ENCODE measurements around the gene MED13.

MED13 gene

DNA sequence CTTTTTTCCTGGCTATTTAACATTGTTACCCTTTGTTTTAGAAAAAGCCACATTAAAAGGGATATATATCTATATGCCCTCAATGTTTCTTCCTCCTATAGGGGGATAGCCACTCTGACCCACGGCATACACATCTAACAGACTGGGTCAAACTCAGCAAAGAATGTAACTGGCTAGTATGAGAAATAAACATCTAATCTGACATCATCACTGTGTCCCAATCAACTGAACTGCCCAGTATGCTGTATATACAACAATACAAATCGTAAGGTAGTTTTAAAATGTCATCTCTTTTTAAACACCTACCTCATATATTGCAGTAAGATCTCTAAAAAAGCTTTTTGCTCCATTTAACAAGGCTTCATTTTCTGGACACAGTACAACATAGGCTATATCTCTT, 97.3 kb downstream of the MED13 start:
- H3K27me3 ChIP-seq (replicated peaks in 2 of 5; ENCODE audit: control insufficient read depth in 4 of 5, insufficient read depth in 5 of 5, low read length in 4 of 5) = no peaks in the 10 kb centered on the region
- ChIA-PET CTCF (no interaction called here), POLR2A (no interaction called here)
- H3K27ac ChIP-seq (ENCODE audit: insufficient read depth in 1 of 2, low read depth in 1 of 2, low read length in 2 of 2, poor library complexity in 1 of 2, severe bottlenecking in 2 of 2) = no peak overlapping the region
- DNase-seq = no peak
- H3K4me3 ChIP-seq (ENCODE audit: control insufficient read depth in 1 of 7, extremely low read depth in 1 of 7, insufficient read depth in 4 of 7, low read depth in 2 of 7, low read length in 6 of 7) = no peak overlapping the region
- no peaks in the 10 kb centered on the region for H3K9me3 ChIP-seq (ENCODE audit: control extremely low read depth in 1 of 5, control insufficient read depth in 4 of 5, insufficient read depth in 2 of 5, low read depth in 1 of 5, low read length in 4 of 5)
- WGBS (ENCODE audit: insufficient coverage) = 100% methylated on average over 1 of the region's 2 CpGs
- H3K4me1 ChIP-seq (ENCODE audit: control extremely low read depth in 1 of 4, control insufficient read depth in 4 of 4, insufficient read depth in 4 of 4, low read length in 3 of 4) = peaks cover 0 to 5% (median 3%) of the 10 kb centered on the region in 4 experiments
- H3K36me3 ChIP-seq (ENCODE audit: control insufficient read depth in 4 of 4, insufficient read depth in 4 of 4, low read length in 3 of 4) = peaks cover 23 to 68% (median 47%) of the 10 kb centered on the region in 4 experiments

DNA sequence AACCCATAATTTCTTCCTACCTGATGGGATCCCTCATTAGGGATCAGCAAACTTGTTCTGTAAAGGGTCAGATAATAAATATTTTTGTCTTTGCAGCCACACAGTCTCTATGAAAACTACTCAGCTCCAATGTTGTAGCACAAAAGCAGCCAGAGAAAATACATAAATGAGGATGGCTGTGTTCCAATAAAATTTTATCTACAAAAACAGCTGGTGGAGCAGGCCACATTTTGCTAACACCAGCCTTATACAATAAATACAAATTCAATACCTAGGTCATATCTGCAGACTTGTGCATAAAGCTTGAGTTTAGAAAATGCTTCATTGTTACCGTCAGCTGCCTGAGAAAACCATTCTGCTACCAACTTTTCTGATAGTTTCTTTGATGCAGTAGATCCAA, 98.9 kb downstream of the MED13 start:
- 0% methylated on average over 1 of the region's 1 CpG for WGBS (ENCODE audit: insufficient coverage)
- H3K4me1 ChIP-seq (ENCODE audit: control extremely low read depth in 1 of 4, control insufficient read depth in 4 of 4, insufficient read depth in 4 of 4, low read length in 3 of 4) = peaks cover 0 to 5% (median 3%) of the 10 kb centered on the region in 4 experiments
- H3K27ac ChIP-seq (ENCODE audit: insufficient read depth in 1 of 2, low read depth in 1 of 2, low read length in 2 of 2, poor library complexity in 1 of 2, severe bottlenecking in 2 of 2) = peak overlapping the region in 1 of 2 experiments; percentile 52
- POLR2A ChIA-PET = no interaction called here
- CTCF ChIA-PET = no interaction called here
- DNase-seq = peak; percentile 26 to 66 (median 50)
- H3K9me3 ChIP-seq (ENCODE audit: control extremely low read depth in 1 of 5, control insufficient read depth in 4 of 5, insufficient read depth in 2 of 5, low read depth in 1 of 5, low read length in 4 of 5) = no peaks in the 10 kb centered on the region
- H3K27me3 ChIP-seq (replicated peaks in 2 of 5; ENCODE audit: control insufficient read depth in 4 of 5, insufficient read depth in 5 of 5, low read length in 4 of 5) = no peaks in the 10 kb centered on the region
- no peak overlapping the region for H3K4me3 ChIP-seq (ENCODE audit: control insufficient read depth in 1 of 7, extremely low read depth in 1 of 7, insufficient read depth in 4 of 7, low read depth in 2 of 7, low read length in 6 of 7)
- peaks cover 18 to 72% (median 50%) of the 10 kb centered on the region in 4 experiments for H3K36me3 ChIP-seq (ENCODE audit: control insufficient read depth in 4 of 4, insufficient read depth in 4 of 4, low read length in 3 of 4)

DNA sequence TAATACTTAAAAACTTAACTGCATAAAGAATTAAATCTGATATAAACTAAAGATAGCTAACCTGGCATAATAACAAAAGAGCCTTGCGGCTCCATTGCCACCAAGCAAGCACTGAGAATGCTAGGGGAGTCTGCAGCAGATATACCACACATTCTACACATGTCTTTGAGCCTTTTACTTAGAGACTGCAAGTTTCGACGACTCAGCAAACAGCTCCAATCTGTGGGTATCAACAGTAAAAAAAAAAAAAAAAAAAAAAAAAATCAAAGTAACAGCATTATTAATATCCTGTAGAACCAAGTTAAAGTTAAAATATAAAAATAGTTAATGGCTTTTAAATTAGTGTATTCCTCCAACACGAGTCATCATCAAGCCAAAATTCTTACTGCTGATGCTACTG, 109.5 kb downstream of the MED13 start:
- H3K36me3 ChIP-seq (ENCODE audit: control insufficient read depth in 4 of 4, insufficient read depth in 4 of 4, low read length in 3 of 4) = peaks cover 19 to 77% (median 46%) of the 10 kb centered on the region in 4 experiments
- H3K4me1 ChIP-seq (ENCODE audit: control extremely low read depth in 1 of 4, control insufficient read depth in 4 of 4, insufficient read depth in 4 of 4, low read length in 3 of 4) = no peaks in the 10 kb centered on the region
- H3K27ac ChIP-seq (ENCODE audit: insufficient read depth in 1 of 2, low read depth in 1 of 2, low read length in 2 of 2, poor library complexity in 1 of 2, severe bottlenecking in 2 of 2) = no peak overlapping the region
- no peak overlapping the region for H3K4me3 ChIP-seq (ENCODE audit: control insufficient read depth in 1 of 7, extremely low read depth in 1 of 7, insufficient read depth in 4 of 7, low read depth in 2 of 7, low read length in 6 of 7)
- no peak for DNase-seq
- WGBS (ENCODE audit: insufficient coverage) = 100% methylated on average over 1 of the region's 4 CpGs
- ChIA-PET CTCF (no interaction called here), POLR2A (no interaction called here)
- no peaks in the 10 kb centered on the region for H3K27me3 ChIP-seq (replicated peaks in 2 of 5; ENCODE audit: control insufficient read depth in 4 of 5, insufficient read depth in 5 of 5, low read length in 4 of 5)
- H3K9me3 ChIP-seq (ENCODE audit: control extremely low read depth in 1 of 5, control insufficient read depth in 4 of 5, insufficient read depth in 2 of 5, low read depth in 1 of 5, low read length in 4 of 5) = no peaks in the 10 kb centered on the region

DNA sequence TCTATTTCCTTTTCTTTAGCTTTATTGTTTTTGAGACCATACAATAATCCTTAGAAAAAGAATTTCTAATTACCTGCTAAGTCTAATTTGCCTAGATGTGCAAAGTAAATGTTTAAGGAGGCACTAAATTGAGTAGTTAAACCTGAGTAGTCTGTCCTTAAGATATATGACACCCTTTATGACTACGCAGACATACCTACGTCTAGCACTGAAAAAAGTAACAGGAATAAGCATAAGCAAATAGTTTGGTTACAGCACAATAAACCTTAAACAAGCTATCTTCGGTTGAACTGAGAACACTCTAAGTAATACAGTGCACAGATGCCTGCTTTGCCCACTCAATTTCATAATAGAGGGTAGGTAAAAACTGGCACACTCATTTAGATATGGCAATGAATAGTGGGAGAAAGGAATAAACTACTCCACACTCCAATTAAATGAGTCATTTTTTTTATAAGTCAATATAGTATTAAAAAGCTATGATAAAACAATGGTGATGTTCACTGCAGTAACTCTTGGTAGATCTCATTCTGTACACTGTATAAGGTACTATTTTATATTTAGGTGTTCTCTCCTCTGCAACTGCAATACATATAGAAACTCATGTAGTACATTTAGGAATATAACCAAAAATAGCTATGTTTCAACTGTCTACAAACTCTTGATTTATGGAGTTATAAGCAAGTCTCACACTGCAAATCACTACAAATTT, 117.6 kb downstream of the MED13 start:
- DNase-seq = no peak
- no peaks in the 10 kb centered on the region for H3K27me3 ChIP-seq (replicated peaks in 2 of 5; ENCODE audit: control insufficient read depth in 4 of 5, insufficient read depth in 5 of 5, low read length in 4 of 5)
- WGBS (ENCODE audit: insufficient coverage) = 100% methylated on average over 2 of the region's 3 CpGs
- peaks cover 13 to 74% (median 42%) of the 10 kb centered on the region in 4 experiments for H3K36me3 ChIP-seq (ENCODE audit: control insufficient read depth in 4 of 4, insufficient read depth in 4 of 4, low read length in 3 of 4)
- CTCF ChIA-PET = no interaction called here
- POLR2A ChIA-PET = no interaction called here
- H3K27ac ChIP-seq (ENCODE audit: insufficient read depth in 1 of 2, low read depth in 1 of 2, low read length in 2 of 2, poor library complexity in 1 of 2, severe bottlenecking in 2 of 2) = no peak overlapping the region
- no peaks in the 10 kb centered on the region for H3K4me1 ChIP-seq (ENCODE audit: control extremely low read depth in 1 of 4, control insufficient read depth in 4 of 4, insufficient read depth in 4 of 4, low read length in 3 of 4)
- no peak overlapping the region for H3K4me3 ChIP-seq (ENCODE audit: control insufficient read depth in 1 of 7, extremely low read depth in 1 of 7, insufficient read depth in 4 of 7, low read depth in 2 of 7, low read length in 6 of 7)
- H3K9me3 ChIP-seq (ENCODE audit: control extremely low read depth in 1 of 5, control insufficient read depth in 4 of 5, insufficient read depth in 2 of 5, low read depth in 1 of 5, low read length in 4 of 5) = no peaks in the 10 kb centered on the region

DNA sequence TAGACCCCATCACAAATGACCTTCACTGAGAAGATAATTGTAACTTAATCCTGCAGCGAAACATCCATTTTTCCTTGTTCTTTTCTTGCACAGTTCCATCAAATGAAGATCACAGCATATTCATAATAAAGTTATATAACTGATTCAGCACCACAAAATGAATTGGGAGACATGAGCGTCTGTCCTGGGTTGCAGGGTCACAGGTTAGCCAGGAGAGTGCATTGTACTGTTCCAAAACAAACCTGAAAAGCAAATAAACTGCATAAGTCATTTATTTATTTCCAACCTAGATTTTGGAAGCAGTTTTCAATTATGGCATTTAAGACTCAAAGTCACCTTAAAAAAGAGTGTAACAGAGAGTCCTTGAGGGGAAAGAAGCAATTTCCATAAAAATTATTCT, 118.7 kb downstream of the MED13 start:
- no peak overlapping the region for H3K27ac ChIP-seq (ENCODE audit: insufficient read depth in 1 of 2, low read depth in 1 of 2, low read length in 2 of 2, poor library complexity in 1 of 2, severe bottlenecking in 2 of 2)
- ChIA-PET CTCF (no interaction called here), POLR2A (no interaction called here)
- no CpG with 5 or more reads among the region's 2 CpGs for WGBS (ENCODE audit: insufficient coverage)
- no peak for DNase-seq
- no peak overlapping the region for H3K4me3 ChIP-seq (ENCODE audit: control insufficient read depth in 1 of 7, extremely low read depth in 1 of 7, insufficient read depth in 4 of 7, low read depth in 2 of 7, low read length in 6 of 7)
- no peaks in the 10 kb centered on the region for H3K9me3 ChIP-seq (ENCODE audit: control extremely low read depth in 1 of 5, control insufficient read depth in 4 of 5, insufficient read depth in 2 of 5, low read depth in 1 of 5, low read length in 4 of 5)
- no peaks in the 10 kb centered on the region for H3K27me3 ChIP-seq (replicated peaks in 2 of 5; ENCODE audit: control insufficient read depth in 4 of 5, insufficient read depth in 5 of 5, low read length in 4 of 5)
- H3K36me3 ChIP-seq (ENCODE audit: control insufficient read depth in 4 of 4, insufficient read depth in 4 of 4, low read length in 3 of 4) = peaks cover 13 to 63% (median 36%) of the 10 kb centered on the region in 4 experiments
- no peaks in the 10 kb centered on the region for H3K4me1 ChIP-seq (ENCODE audit: control extremely low read depth in 1 of 4, control insufficient read depth in 4 of 4, insufficient read depth in 4 of 4, low read length in 3 of 4)

DNA sequence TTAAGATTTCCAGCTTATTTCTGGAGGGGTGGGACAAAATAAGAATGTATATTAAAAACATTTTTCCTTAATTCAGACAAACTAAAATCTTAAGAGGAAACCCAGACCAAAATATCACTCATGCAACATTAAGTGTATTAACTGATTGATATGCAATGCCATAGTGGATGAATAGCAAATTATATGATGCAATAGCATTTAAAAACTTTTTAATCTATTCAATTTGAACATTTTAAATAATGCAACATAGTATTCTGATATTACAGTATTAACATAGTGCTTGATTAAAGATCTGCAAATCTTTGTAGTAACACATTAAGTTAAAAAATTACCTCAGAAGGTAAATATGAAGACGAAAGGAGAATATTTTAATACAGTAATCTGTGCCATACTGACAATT, 122.0 kb downstream of the MED13 start:
- no peak overlapping the region for H3K4me3 ChIP-seq (ENCODE audit: control insufficient read depth in 1 of 7, extremely low read depth in 1 of 7, insufficient read depth in 4 of 7, low read depth in 2 of 7, low read length in 6 of 7)
- POLR2A ChIA-PET = no interaction called here

DNA sequence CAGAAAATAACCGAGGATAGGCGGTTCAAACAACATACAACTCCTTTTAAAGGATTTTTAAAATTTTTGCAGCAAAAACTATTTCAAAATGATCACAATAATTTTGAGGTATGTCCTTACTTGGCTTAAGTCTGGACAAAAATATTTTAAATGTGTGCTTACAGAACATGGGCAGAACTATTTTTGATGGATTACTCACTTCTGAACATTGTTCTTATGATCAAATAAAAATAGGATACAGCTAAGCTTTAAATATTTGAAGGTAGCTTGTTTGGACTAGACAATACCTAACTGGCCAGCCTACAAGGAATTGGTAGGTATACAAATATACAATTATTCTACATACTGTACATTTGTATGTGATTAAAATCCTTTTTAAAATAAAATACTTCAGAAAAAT, 123.0 kb downstream of the MED13 start:
- CTCF ChIA-PET = interaction anchor here (1.8 kb wide), 1 partner anchor 10 kb away, joined by 6 read pairs; no protein-coding TSS in a partner anchor
- Histone ChIP-seq H3K9me3 (ENCODE audit: control extremely low read depth in 1 of 5, control insufficient read depth in 4 of 5, insufficient read depth in 2 of 5, low read depth in 1 of 5, low read length in 4 of 5) (no peaks in the 10 kb centered on the region), H3K36me3 (ENCODE audit: control insufficient read depth in 4 of 4, insufficient read depth in 4 of 4, low read length in 3 of 4) (peaks cover 7 to 27% (median 17%) of the 10 kb centered on the region in 4 experiments), H3K27ac (ENCODE audit: insufficient read depth in 1 of 2, low read depth in 1 of 2, low read length in 2 of 2, poor library complexity in 1 of 2, severe bottlenecking in 2 of 2) (no peak overlapping the region), H3K4me3 (ENCODE audit: control insufficient read depth in 1 of 7, extremely low read depth in 1 of 7, insufficient read depth in 4 of 7, low read depth in 2 of 7, low read length in 6 of 7) (no peak overlapping the region), H3K27me3 (replicated peaks in 2 of 5; ENCODE audit: control insufficient read depth in 4 of 5, insufficient read depth in 5 of 5, low read length in 4 of 5) (no peaks in the 10 kb centered on the region), H3K4me1 (ENCODE audit: control extremely low read depth in 1 of 4, control insufficient read depth in 4 of 4, insufficient read depth in 4 of 4, low read length in 3 of 4) (no peaks in the 10 kb centered on the region)
- POLR2A ChIA-PET = no interaction called here
- no peak for DNase-seq
- WGBS (ENCODE audit: insufficient coverage) = no CpG with 5 or more reads among the region's 2 CpGs

More for the DNA sequence above, 122.0 kb downstream of the MED13 start:
- Histone ChIP-seq H3K4me1 (ENCODE audit: control extremely low read depth in 1 of 4, control insufficient read depth in 4 of 4, insufficient read depth in 4 of 4, low read length in 3 of 4) (no peaks in the 10 kb centered on the region), H3K36me3 (ENCODE audit: control insufficient read depth in 4 of 4, insufficient read depth in 4 of 4, low read length in 3 of 4) (peaks cover 10 to 34% (median 20%) of the 10 kb centered on the region in 4 experiments), H3K27me3 (replicated peaks in 2 of 5; ENCODE audit: control insufficient read depth in 4 of 5, insufficient read depth in 5 of 5, low read length in 4 of 5) (no peaks in the 10 kb centered on the region), H3K9me3 (ENCODE audit: control extremely low read depth in 1 of 5, control insufficient read depth in 4 of 5, insufficient read depth in 2 of 5, low read depth in 1 of 5, low read length in 4 of 5) (no peaks in the 10 kb centered on the region), H3K27ac (ENCODE audit: insufficient read depth in 1 of 2, low read depth in 1 of 2, low read length in 2 of 2, poor library complexity in 1 of 2, severe bottlenecking in 2 of 2) (no peak overlapping the region)
- no CpG with 5 or more reads among the region's 1 CpG for WGBS (ENCODE audit: insufficient coverage)
- no peak for DNase-seq
- CTCF ChIA-PET = no interaction called here
